ENCODE data around the gene ADIPOR2.

- TF ChIP-seq CTCF (IDR thresholded peaks at IDR 0.05), result no peak
- TF ChIP-seq POLR2A (IDR thresholded peaks at IDR 0.05), result no peak
Observed at GRCh38 chr12:1666215-1666614, 24.7 kb upstream of the ADIPOR2 start.
